ENCODE results near the gene OR6C68. TPM values are rescaled to one million over a fixed set of nuclear protein-coding genes. Genes with fewer than 3 reads are reported as not detected.
"Not testable (repeated sequence)": the region's sequence is repeated elsewhere in the genome, so short reads cannot be mapped to it uniquely, and the experiment has no call there.

The OR6C68 gene
- total RNA-seq, 6 donors from 2014 or later: not detected

DNA sequence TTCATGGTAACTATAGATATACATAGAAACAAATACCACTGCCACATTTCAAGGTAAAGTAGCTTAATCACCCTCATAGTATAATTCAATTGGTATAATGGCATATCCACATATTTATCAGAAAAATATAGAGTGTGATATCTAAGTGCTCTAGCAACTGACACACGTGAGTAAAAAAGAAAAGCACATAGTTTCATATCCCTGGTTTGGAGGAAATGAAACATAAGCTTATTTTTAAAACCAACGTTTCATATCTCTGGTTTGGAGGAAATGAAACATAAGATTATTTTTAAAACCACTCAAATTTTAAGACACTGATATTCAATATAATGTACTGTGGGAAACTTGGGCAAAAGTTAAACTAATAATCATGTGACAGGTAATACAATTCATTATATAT is 24.3 kb upstream of the OR6C68 start:
- TF ChIP-seq POLR2A (IDR thresholded peaks at IDR 0.05): no peak
- no peak for TF ChIP-seq POLR2AphosphoS5 (IDR thresholded peaks at IDR 0.05)
- TF ChIP-seq EP300 (IDR thresholded peaks at IDR 0.05): no peak
- TF ChIP-seq, protein P1, sequence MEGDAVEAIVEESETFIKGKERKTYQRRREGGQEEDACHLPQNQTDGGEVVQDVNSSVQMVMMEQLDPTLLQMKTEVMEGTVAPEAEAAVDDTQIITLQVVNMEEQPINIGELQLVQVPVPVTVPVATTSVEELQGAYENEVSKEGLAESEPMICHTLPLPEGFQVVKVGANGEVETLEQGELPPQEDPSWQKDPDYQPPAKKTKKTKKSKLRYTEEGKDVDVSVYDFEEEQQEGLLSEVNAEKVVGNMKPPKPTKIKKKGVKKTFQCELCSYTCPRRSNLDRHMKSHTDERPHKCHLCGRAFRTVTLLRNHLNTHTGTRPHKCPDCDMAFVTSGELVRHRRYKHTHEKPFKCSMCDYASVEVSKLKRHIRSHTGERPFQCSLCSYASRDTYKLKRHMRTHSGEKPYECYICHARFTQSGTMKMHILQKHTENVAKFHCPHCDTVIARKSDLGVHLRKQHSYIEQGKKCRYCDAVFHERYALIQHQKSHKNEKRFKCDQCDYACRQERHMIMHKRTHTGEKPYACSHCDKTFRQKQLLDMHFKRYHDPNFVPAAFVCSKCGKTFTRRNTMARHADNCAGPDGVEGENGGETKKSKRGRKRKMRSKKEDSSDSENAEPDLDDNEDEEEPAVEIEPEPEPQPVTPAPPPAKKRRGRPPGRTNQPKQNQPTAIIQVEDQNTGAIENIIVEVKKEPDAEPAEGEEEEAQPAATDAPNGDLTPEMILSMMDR (IDR thresholded peaks at IDR 0.05): no peak
- no peaks in the 10 kb centered on the region for H3K27me3 ChIP-seq
- no peak overlapping the region for H3K4me3 ChIP-seq
- no peak overlapping the region for H3K27ac ChIP-seq
- no peaks in the 10 kb centered on the region for H3K4me1 ChIP-seq
- H3K9me3 ChIP-seq: no peaks in the 10 kb centered on the region
- DNase-seq (no peak), ATAC-seq (ENCODE audit: low FRiP score in 2 of 2) (no peak)
- H3K36me3 ChIP-seq: no peaks in the 10 kb centered on the region
- 26 to 39% methylated on average over 2 of the region's 2 CpGs for WGBS, 2 donors

- Histone ChIP-seq H3K9me3 (no peaks in the 10 kb centered on the region), H3K4me3 (no peak overlapping the region), H3K27ac (no peak overlapping the region), H3K4me1 (no peaks in the 10 kb centered on the region), H3K27me3 (no peaks in the 10 kb centered on the region), H3K36me3 (no peaks in the 10 kb centered on the region)
- 59 to 65% methylated on average over 2 of the region's 2 CpGs for WGBS, 2 donors
- ATAC-seq (ENCODE audit: low FRiP score in 2 of 2) (no peak), DNase-seq (no peak)
- TF ChIP-seq, protein P1 (IDR thresholded peaks at IDR 0.05): no peak
- no peak for TF ChIP-seq POLR2AphosphoS5 (IDR thresholded peaks at IDR 0.05)
- no peak for TF ChIP-seq POLR2A (IDR thresholded peaks at IDR 0.05)
- TF ChIP-seq EP300 (IDR thresholded peaks at IDR 0.05): no peak
Measured at GRCh38 chr12:55469291-55469690, 22.9 kb upstream of the OR6C68 start.

- Histone ChIP-seq H3K9me3 (no peaks in the 10 kb centered on the region), H3K27ac (no peak within 1 kb of the TSS), H3K27me3 (no peaks in the 10 kb centered on the region), H3K36me3 (no peaks in the 10 kb centered on the region), H3K4me3 (no peak within 1 kb of the TSS), H3K4me1 (no peaks in the 10 kb centered on the region)
- DNase-seq (no peak), ATAC-seq (ENCODE audit: low FRiP score in 2 of 2) (no peak)
- TF ChIP-seq POLR2A (IDR thresholded peaks at IDR 0.05): no peak
- TF ChIP-seq, protein P1 (IDR thresholded peaks at IDR 0.05): no peak
- TF ChIP-seq POLR2AphosphoS5 (IDR thresholded peaks at IDR 0.05): no peak
- no peak for TF ChIP-seq EP300 (IDR thresholded peaks at IDR 0.05)
- 85 to 87% methylated on average over 3 of the region's 3 CpGs for whole genome bisulfite sequencing, 2 donors
Measured at GRCh38 chr12:55470088-55470829, 21.9 kb upstream of the OR6C68 start, which contains the start of gene OR6C70. Gene OR6C70 (minus strand): TSS chr12:55470138. CDS start chr12:55470138, 0 bp downstream.

GRCh38 chr12:55472264-55472663 is 19.9 kb upstream of the OR6C68 start:
- DNase-seq (no peak), ATAC-seq (ENCODE audit: low FRiP score in 2 of 2) (no peak)
- H3K4me3 ChIP-seq: no peak overlapping the region
- no peaks in the 10 kb centered on the region for H3K9me3 ChIP-seq
- no peaks in the 10 kb centered on the region for H3K36me3 ChIP-seq
- no peaks in the 10 kb centered on the region for H3K27me3 ChIP-seq
- 96 to 98% methylated on average over 1 of the region's 1 CpG for WGBS, 2 donors
- H3K4me1 ChIP-seq: no peaks in the 10 kb centered on the region
- no peak overlapping the region for H3K27ac ChIP-seq
- TF ChIP-seq, protein P1 (IDR thresholded peaks at IDR 0.05): no peak
- TF ChIP-seq EP300 (IDR thresholded peaks at IDR 0.05): no peak
- TF ChIP-seq POLR2A (IDR thresholded peaks at IDR 0.05): no peak

DNA sequence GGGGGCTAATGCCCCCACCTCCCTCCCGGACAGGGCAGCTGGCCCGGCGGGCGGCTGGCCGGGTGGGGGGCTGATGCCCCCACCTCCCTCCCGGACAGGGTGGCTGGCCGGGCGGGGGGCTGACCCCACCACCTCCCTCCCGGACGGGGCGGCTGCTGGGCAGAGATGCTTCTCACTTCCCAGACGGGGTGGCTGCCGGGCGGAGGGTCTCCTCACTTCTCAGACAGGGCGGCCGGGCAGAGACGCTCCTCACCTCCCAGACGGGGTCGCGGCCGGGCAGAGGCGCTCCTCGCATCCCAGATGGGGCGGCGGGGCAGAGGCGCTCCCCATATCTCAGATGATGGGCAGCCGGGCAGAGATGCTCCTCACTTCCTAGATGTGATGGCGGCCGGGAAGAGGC is 13.0 kb upstream of the OR6C68 start:
- H3K4me1 ChIP-seq; H3K27ac ChIP-seq; H3K36me3 ChIP-seq; H3K4me3 ChIP-seq; H3K27me3 ChIP-seq; H3K9me3 ChIP-seq; ATAC-seq (ENCODE audit: low FRiP score in 2 of 2): not testable (repeated sequence)
- peak in 1 of 2 donors; percentile 64 for DNase-seq
- WGBS, 2 donors: 97% methylated on average over 27 of the region's 29 CpGs; no CpG with 5 or more reads in 1 of the 2 donors

- WGBS, 2 donors: 83 to 100% methylated on average over 2 to 5 of the region's 13 CpGs
- not testable (repeated sequence) for H3K4me1 ChIP-seq; H3K4me3 ChIP-seq; H3K9me3 ChIP-seq; H3K27me3 ChIP-seq; ATAC-seq (ENCODE audit: low FRiP score in 2 of 2); H3K36me3 ChIP-seq; H3K27ac ChIP-seq
- DNase-seq: peak in 1 of 2 donors; percentile 17
Measured at GRCh38 chr12:55484284-55484683, 7.9 kb upstream of the OR6C68 start.
